Stimulated activated CD4-positive, alpha-beta T cell treated with anti-CD3 and anti-CD28 coated beads, Interleukin-2, amount 100 ng/mL, for 48 hours (primary cell): ENCODE results near the gene VPS29.
A peak's percentile ranks its signal among the peaks of the same experiment; 100 is the strongest.
"Not testable (repeated sequence)": the region's sequence is repeated elsewhere in the genome, so short reads cannot be mapped to it uniquely, and the experiment has no call there.

Source experiments
- DNase-seq, 2 donors: peaks; one replicate each; pipeline ENCODE4 v3.0.0-alpha.2; 2020

The VPS29 gene

DNA sequence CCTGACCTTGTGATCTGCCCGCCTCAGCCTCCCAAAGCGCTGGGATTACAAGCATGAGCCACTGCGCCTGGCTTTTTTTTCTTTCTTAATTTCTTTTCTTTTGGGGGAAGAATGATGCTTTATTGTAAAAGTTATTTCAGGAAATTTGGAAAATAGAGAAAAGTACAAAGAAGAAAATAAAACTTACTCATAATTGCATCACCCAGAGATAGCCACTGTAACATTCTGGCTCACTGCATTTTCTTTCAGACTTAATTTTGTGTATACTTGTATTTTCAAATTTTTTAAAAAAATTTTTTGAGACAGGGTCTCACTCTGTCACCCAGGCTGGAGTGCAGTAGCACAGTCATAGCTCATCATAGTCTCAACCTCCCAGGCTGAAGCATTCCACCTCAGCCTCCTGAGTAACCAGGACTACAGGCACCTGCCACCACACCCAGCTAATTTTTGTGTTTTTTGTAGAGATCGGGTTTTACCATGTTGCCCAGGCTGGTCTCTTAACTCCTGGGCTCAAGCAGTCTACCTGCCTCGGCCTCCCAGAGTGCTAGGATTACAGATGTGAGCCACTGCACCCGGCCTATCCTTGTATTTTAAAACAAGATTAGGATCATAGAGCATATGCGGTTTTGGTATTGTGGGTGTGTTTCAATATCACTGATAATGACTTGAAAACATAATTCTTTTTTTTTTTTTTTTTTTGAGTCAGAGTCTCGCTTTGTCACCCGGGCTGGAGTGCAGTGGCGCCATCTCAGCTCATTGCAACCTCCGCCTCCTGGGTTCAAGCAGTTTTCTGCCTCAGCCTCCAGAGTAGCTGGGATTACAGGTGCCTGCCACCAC is 19.2 kb upstream of the VPS29 start:
- peak; percentile 23 to 28 for DNase-seq

GRCh38 chr12:110518014-110518413 is 16.1 kb upstream of the VPS29 start:
- not testable (repeated sequence) for DNase-seq

GRCh38 chr12:110516995-110517394 is 15.1 kb upstream of the VPS29 start:
- no peak for DNase-seq

DNA sequence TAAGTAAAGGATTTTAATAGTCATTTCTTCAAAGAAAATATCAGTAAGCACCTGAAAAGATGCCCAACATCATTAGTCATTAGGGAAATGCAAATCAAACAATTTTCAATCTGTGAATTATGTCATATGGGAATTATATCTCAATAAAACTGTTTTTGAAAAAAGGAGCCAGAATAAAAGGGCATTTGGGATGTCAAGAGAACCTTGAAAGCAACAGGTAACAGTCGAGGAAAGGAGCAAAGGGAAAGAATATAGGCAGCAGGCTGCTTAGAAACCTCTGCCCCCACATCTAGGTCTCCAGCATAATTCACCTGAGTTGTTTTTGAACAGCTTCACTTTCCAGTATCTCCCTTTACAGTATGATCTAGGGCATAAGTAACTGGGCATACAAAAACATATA is 12.5 kb upstream of the VPS29 start:
- DNase-seq = no peak

GRCh38 chr12:110513842-110514241 is 11.9 kb upstream of the VPS29 start:
- no peak for DNase-seq

GRCh38 chr12:110508071-110508586 is 6.2 kb upstream of the VPS29 start:
- DNase-seq = no peak

- no peak for DNase-seq
These were observed 3.4 kb upstream of the VPS29 start for GRCh38 chr12:110505332-110505731.

DNA sequence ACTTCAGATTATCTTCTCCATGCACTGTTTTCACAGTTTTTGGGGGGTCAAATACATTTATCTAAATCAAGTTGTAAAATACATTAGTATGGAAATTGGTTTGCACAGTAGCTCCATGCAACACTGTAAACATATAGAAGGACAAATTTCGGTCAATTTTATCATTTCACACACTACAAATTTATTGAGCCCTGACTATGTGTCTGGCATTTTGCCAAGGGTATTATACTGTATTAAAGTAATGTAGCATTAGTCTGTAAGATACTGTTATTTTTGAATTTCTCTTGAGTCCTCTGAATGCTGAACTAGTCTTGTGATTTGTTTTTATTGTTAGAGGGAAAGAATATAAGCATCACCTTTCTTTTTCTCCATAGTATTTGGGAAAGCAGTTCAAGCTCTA is 1.5 kb upstream of the VPS29 start:
- DNase-seq = no peak

GRCh38 chr12:110501399-110501751 is 536 bp downstream of the VPS29 start:
- DNase-seq = peak in 1 of 2 donors; percentile 15

GRCh38 chr12:110498984-110499706 is 2.8 kb downstream of the VPS29 start:
- no peak for DNase-seq

DNA sequence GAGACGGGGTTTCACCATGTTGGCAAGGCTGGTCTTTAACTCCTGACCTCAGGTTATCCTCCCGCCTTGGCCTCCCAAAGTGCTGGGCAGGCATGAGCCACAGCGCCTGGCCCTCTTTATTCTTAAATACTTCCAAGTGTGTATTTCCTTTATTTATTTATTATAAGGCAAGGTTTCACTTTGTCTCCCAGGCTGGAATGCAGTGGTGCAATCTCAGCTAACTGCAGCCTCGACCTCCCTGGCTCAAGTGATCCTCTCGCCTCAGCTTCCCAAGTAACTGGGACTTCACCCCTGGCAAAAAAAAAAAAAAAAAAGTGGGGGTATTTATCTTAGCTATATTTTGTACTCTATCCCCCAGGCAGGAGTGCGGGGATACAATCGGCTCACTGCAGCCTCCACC is 26.5 kb downstream of the VPS29 start:
- DNase-seq = no peak

DNA sequence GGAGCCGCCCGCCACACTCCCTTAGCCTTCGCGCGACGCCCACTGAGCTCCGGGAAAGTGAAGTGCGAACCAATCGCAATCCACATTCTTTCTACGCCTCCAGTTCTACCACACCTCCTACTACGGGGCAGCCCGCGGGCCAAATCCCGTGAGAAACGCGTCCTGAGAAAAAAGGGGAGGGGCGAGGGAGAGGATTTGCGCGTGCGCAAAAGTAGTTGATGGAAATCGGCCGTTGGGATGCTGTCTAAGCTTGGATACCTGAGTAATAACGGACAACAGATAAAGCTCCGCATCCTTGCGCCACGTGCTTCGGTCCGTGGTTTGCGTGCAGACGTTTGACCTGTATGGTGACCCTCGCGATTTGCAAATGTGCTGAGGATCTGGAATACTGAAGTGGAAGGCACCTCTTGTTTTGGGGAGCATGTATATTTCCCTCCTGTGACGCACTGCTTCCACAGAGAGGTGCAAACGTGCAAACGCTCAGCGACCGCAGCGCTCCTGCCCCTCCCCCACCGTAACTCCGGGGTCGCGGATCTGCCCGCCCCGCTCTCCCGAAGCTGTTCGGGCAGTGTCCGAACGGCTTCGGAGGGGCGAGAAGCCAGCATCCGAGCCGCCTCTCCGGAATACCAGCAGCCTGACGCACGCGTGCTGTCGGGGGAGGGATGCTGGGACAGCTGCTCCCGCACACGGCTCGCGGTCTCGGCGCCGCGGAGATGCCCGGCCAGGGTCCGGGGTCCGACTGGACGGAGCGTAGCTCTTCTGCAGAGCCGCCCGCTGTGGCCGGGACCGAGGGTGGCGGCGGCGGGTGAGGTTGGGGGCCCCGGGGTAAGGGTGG is 33.5 kb downstream of the VPS29 start, which contains the start of the genes FAM216A and GPN3:
TSS of gene FAM216A (plus strand) at position 632 of the 835 bp plus-strand sequence. CDS start at position 663, 31 bp downstream.
TSS of gene GPN3 (minus strand) at position 44 of the 835 bp plus-strand sequence. CDS start 54 bp downstream, outside the sequence.
- DNase-seq = peak; percentile 92 to 94

DNA sequence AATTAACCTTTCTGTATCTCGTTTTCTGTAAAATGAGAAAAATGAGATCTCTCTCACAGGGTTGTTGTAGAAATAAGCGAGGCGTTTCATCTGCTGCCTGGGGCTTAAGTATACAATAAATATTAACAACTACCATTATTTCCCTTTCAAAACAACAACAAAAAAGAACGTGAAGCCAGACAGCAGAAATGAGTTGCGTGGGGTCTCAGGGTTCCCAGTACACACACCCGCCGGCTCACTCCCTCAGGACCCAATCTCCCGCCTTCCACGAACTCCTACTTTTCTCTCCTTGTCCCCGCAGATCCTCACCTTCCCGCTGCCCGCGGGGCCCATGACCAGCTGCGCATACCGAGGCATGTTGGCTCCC is 34.1 kb downstream of the VPS29 start:
- DNase-seq = no peak

- no peak for DNase-seq
These were observed 35.1 kb downstream of the VPS29 start for GRCh38 chr12:110466791-110467190.

DNA sequence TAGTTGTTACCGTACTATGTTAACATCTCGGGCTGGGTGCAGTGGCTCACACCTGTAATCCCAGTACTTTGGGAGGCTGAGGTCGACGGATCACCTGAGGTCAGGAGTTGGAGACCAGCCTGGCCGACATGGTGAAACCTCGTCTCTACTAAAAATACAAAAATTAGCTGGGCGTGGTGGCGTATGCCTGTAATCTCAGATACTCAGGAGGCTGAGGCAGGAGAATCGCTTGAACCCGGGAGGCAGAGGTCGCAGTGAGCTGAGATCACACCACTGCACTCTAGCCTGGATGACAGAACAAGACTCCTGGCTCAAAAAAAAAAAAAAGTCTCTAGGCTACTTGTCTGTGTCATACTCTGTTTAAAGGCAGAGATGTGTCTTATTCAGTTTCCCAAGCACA is 36.1 kb downstream of the VPS29 start:
- not testable (repeated sequence) for DNase-seq

DNA sequence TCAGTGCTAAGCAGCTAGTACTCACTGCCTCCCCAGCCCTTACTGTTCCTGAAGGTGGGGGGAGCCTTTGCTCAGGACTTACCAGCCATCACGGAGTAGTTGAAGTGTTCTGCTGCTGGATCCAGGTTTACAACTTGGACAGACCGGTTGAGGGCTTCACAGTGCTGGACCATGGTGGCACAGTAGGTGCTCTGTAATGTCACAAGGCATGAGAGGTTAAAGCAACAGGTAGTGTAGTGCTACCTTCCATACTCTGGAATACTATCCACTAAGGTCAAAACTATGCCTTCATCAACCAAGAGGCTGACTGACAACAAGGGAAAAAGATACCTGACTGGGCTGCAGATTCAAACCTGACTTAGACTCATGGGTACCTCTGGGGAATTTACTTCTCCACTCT is 36.9 kb downstream of the VPS29 start:
- DNase-seq = no peak

GRCh38 chr12:110461189-110461588 is 40.7 kb downstream of the VPS29 start:
- DNase-seq = not testable (repeated sequence)

DNA sequence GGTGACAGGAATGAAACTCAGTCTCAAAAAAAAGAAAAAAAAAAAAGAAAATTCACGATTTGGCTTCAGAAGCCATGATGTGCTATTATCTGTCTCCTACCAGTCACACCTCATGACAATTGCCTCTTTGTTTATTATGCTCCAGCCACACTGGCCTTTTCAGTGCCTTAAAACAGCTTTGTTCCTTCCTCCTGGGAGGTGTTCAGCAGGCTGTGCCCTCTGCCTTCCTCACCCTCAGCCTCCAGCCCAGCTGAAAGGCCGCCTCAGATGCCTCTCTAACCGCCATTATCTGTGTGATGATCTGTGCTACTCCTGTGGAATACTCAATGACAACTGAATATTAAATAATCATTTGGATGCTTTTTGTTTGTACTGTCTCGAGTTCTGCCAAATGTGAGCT is 43.2 kb downstream of the VPS29 start:
- DNase-seq = no peak

GRCh38 chr12:110453569-110454296 is 48.2 kb downstream of the VPS29 start:
- DNase-seq = no peak

GRCh38 chr12:110451263-110451662 is 50.6 kb downstream of the VPS29 start:
- no peak for DNase-seq

GRCh38 chr12:110449799-110450497 is 52.0 kb downstream of the VPS29 start, which contains the start of gene ARPC3:
ARPC3 (minus strand) TSS chr12:110450337; CDS start chr12:110450260, 77 bp downstream.
- DNase-seq = peak; percentile 92 to 93
